Stomach (tissue), 9 donors: ENCODE data around the gene RASD2. TPM values are rescaled to one million over a fixed set of nuclear protein-coding genes. Genes with fewer than 3 reads are reported as not detected.

ENCODE experiments used
- DNase-seq, 2 donors: peaks; one replicate each; pipeline versions ENCODE4 v3.0.0 to v3.0.0-alpha.2; 2013 to 2019
- H3K27ac ChIP-seq, 5 donors: fragments of 200-600 bp in 4 of 5; sonication (generic) in 4 of 5; one replicate each; pipeline ENCODE4 v1.5.1; 2013 to 2019; ENCODE audit warnings: mild to moderate bottlenecking in 1 of 5, moderate library complexity in 1 of 5
- H3K27me3 ChIP-seq, 3 donors: fragments of 200-600 bp; sonication (generic); one replicate each; pipeline ENCODE4 v1.5.1; 2017 to 2019; ENCODE audit warnings: mixed run types in 1 of 3
- H3K36me3 ChIP-seq, 4 donors: fragments of 200-600 bp; sonication (generic); 1 replicate in 3 of 4; 2 replicates in 1 of 4; pipeline ENCODE4 v1.5.1; 2016 to 2019
- H3K4me1 ChIP-seq, 4 donors: fragments of 200-600 bp; sonication (generic); one replicate each; pipeline ENCODE4 v1.5.1; 2016 to 2019
- H3K4me3 ChIP-seq, 4 donors: fragments of 200-600 bp; sonication (generic) in 3 of 4; one replicate each; pipeline ENCODE4 v1.5.1; 2016 to 2019; ENCODE audit warnings: mild to moderate bottlenecking in 1 of 4
- H3K9me3 ChIP-seq, 4 donors: fragments of 200-600 bp; sonication (generic); one replicate each; pipeline ENCODE4 v1.5.1; 2016 to 2019
- CTCF ChIP-seq, 7 experiments: fragments of 450-650 bp in 4 of 7; fragments of 200-600 bp in 3 of 7; sonication (generic) in 3 of 7; IDR thresholded peaks; one replicate each; pipeline ENCODE4 v1.5.1; 2016 to 2019; ENCODE audit warnings: antibody characterized with exemption in 7 of 7, control low read depth in 2 of 7, mild to moderate bottlenecking in 1 of 7
- EP300 ChIP-seq: sonication (generic); formaldehyde crosslinking; IDR thresholded peaks from one replicate; pipeline ENCODE4 v1.6.1; 2017; ENCODE audit warnings: antibody characterized with exemption
- POLR2A ChIP-seq, 4 donors: fragments of 450-650 bp; IDR thresholded peaks; one replicate each; pipeline ENCODE4 v1.6.1; 2016; ENCODE audit warnings: antibody characterized with exemption in 4 of 4, control low read depth in 2 of 4, mild to moderate bottlenecking in 1 of 4, moderate library complexity in 1 of 4
- POLR2AphosphoS5 ChIP-seq, 3 donors: sonication (generic); formaldehyde crosslinking; IDR thresholded peaks; one replicate each; pipeline ENCODE4 v1.6.1; 2016; ENCODE audit warnings: antibody characterized with exemption in 3 of 3
- WGBS, 5 donors: extraction: QIAGEN DNeasy Blood & Tissue Kit in 3 of 5; methylation state at CpG; one replicate each; pipeline versions ENCODE4 v1.1.5 to v1.1.7; 2013 to 2018; 5-methylcytosine and 5-hydroxymethylcytosine counted together
- intact Hi-C: fragments of 100-400 bp; cut with DNase I; formaldehyde crosslinking; loops from one replicate; pipeline ENCODE4 v1.15.1; 2023; ENCODE audit warnings: low total_unique reads
- polyA plus RNA-seq, 3 donors: library from polyadenylated mRNA; stranded (reverse); fragments of 200-250 nt; gene quantifications; one replicate each; pipeline ENCODE4 v1.2.3, GENCODE V29; 2013
- total RNA-seq, 5 donors: library from RNA; depleted of rRNA; stranded (reverse); fragments of >200 nt; gene quantifications; one replicate each; pipeline versions ENCODE4 v1.1.0 to v1.2.3, GENCODE V29; 2014 to 2016
- donor health status: healthy with polysubstance abuse.
- donor health status: Bipolar disorder and iron deficiency.
- donor health status: healthy.

Gene RASD2
- total and polyA plus RNA-seq, 8 donors: 0.43 to 3.6 (median 0.72) TPM

DNA sequence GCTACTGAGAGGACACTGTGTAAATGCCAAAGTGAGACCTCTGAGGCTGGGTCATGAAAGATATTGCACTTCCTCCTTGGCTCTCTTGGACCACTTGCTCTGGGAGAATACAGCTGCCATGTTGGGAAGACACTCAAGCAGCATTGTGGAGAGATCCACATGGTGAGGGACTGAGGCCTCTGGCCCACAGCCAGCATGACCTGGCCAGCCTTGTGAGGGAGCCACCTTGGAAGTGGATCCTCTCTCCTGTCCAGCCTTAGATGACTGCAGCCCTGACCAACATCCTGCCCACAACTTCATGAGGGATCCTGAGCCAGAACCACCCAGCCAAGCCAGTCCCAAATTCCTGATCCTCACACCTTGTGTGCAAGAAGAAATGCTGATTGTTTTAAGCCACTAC is 46.1 kb downstream of the RASD2 start:
- DNase-seq: no peak
- intact Hi-C loops: no loop called here
- no peak for TF ChIP-seq POLR2AphosphoS5 (IDR thresholded peaks at IDR 0.05)
- no peak for TF ChIP-seq CTCF (IDR thresholded peaks at IDR 0.05)
- no peaks in the 10 kb centered on the region for H3K36me3 ChIP-seq
- H3K9me3 ChIP-seq: peaks cover 0 to 5% (median 0%) of the 10 kb centered on the region in 4 donors
- peaks cover 0 to 18% (median 4%) of the 10 kb centered on the region in 4 donors for H3K4me1 ChIP-seq
- no peaks in the 10 kb centered on the region for H3K27me3 ChIP-seq
- no peak overlapping the region for H3K4me3 ChIP-seq
- no peak overlapping the region for H3K27ac ChIP-seq

DNA sequence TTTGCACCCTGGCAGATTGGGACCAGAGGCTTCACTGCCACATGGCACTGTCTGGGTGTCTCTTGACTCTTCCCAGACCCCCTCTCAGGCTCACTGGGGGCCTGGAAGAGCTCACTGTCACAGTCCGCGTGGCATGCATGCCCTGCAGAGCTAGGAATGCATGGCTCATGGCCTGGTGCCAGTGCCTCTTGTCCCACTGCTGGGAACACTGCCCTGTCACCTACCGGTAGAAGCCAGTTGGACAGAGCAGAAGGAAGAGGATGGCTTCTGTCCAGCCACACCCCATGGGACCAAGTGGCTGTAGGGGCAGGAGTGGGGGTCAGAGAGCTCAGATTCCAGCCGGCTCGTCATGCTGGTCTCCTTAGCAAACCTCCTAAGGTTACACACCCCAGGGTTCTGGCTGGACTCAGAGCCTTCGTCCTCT is 46.8 kb downstream of the RASD2 start:
- peak; percentile 53 to 71 for DNase-seq
- intact Hi-C loops: no loop called here

GRCh38 chr22:35587896-35588295 is 47.3 kb downstream of the RASD2 start:
- DNase-seq: no peak
- Histone ChIP-seq H3K9me3 (peaks cover 0 to 5% (median 0%) of the 10 kb centered on the region in 4 donors), H3K4me3 (no peak overlapping the region), H3K4me1 (peaks cover 0 to 24% (median 2%) of the 10 kb centered on the region in 4 donors), H3K27ac (peak overlapping the region in 2 of 5 donors; percentile 33 to 58), H3K27me3 (no peaks in the 10 kb centered on the region), H3K36me3 (no peaks in the 10 kb centered on the region)
- intact Hi-C loops: no loop called here
- TF ChIP-seq EP300 (no peak), POLR2AphosphoS5 (IDR thresholded peaks at IDR 0.05) (no peak), POLR2A (IDR thresholded peaks at IDR 0.05) (no peak), CTCF (IDR thresholded peaks at IDR 0.05) (no peak)
- WGBS, 5 donors: 64 to 74% (median 69%) methylated on average over 2 to 5 of the region's 5 CpGs

More for the DNA sequence above, 46.8 kb downstream of the RASD2 start:
- H3K27ac ChIP-seq: peak overlapping the region in 1 of 5 donors; percentile 58
- H3K36me3 ChIP-seq: no peaks in the 10 kb centered on the region
- peaks cover 0 to 5% (median 0%) of the 10 kb centered on the region in 4 donors for H3K9me3 ChIP-seq
- H3K27me3 ChIP-seq: no peaks in the 10 kb centered on the region
- no peak for TF ChIP-seq POLR2A (IDR thresholded peaks at IDR 0.05)
- TF ChIP-seq POLR2AphosphoS5 (IDR thresholded peaks at IDR 0.05): peak; percentile 14 to 70 (median 38)
- H3K4me3 ChIP-seq: no peak overlapping the region
- WGBS, 5 donors: 32 to 65% (median 46%) methylated on average over 4 to 6 of the region's 6 CpGs
- H3K4me1 ChIP-seq: peaks cover 0 to 24% (median 4%) of the 10 kb centered on the region in 4 donors

GRCh38 chr22:35589071-35589755 is 48.6 kb downstream of the RASD2 start:
- no peak overlapping the region for H3K27ac ChIP-seq
- no peak for DNase-seq
- WGBS, 5 donors: 69 to 93% (median 79%) methylated on average over 6 to 11 of the region's 11 CpGs
- no peaks in the 10 kb centered on the region for H3K27me3 ChIP-seq
- intact Hi-C loops: no loop called here
- H3K4me1 ChIP-seq: peaks cover 0 to 31% (median 4%) of the 10 kb centered on the region in 4 donors
- H3K36me3 ChIP-seq: no peaks in the 10 kb centered on the region
- H3K4me3 ChIP-seq: no peak overlapping the region
- H3K9me3 ChIP-seq: peaks cover 0 to 5% (median 0%) of the 10 kb centered on the region in 4 donors
- TF ChIP-seq POLR2A (IDR thresholded peaks at IDR 0.05): no peak
- TF ChIP-seq POLR2AphosphoS5 (IDR thresholded peaks at IDR 0.05): no peak
- TF ChIP-seq EP300: no peak
- no peak for TF ChIP-seq CTCF (IDR thresholded peaks at IDR 0.05)

- peaks cover 0 to 5% (median 0%) of the 10 kb centered on the region in 4 donors for H3K9me3 ChIP-seq
- H3K4me3 ChIP-seq: no peak overlapping the region
- intact Hi-C loops: no loop called here
- TF ChIP-seq EP300 (no peak), POLR2A (IDR thresholded peaks at IDR 0.05) (no peak), POLR2AphosphoS5 (IDR thresholded peaks at IDR 0.05) (no peak), CTCF (IDR thresholded peaks at IDR 0.05) (no peak)
- H3K27me3 ChIP-seq: no peaks in the 10 kb centered on the region
- H3K27ac ChIP-seq: no peak overlapping the region
- 83 to 89% (median 88%) methylated on average over 6 of the region's 6 CpGs for WGBS, 5 donors
- no peaks in the 10 kb centered on the region for H3K36me3 ChIP-seq
- H3K4me1 ChIP-seq: peaks cover 0 to 31% (median 4%) of the 10 kb centered on the region in 4 donors
- no peak for DNase-seq
Observed at GRCh38 chr22:35589756-35590093, 49.1 kb downstream of the RASD2 start.
